ENCODE data around the gene MXD4.
"Not testable (repeated sequence)": the region's sequence is repeated elsewhere in the genome, so short reads cannot be mapped to it uniquely, and the experiment has no call there.

The MXD4 gene

GRCh38 chr4:2281575-2282343, 19.9 kb upstream of the MXD4 start:
- DNase-seq (ENCODE audit: low spot score) = peak; percentile 75
- TF ChIP-seq CTCF (IDR thresholded peaks at IDR 0.05; ENCODE audit: extremely low read depth, insufficient read depth, missing control alignments) = peak; percentile 20
- in situ Hi-C loops (cut with MboI; ENCODE audit: low pct_unique_long_range_greater_than_20kb, low sequenced_read_pairs, unreplicated experiment) = no loop called here

GRCh38 chr4:2280531-2281300, 18.8 kb upstream of the MXD4 start:
- TF ChIP-seq CTCF (IDR thresholded peaks at IDR 0.05; ENCODE audit: extremely low read depth, insufficient read depth, missing control alignments) = no peak
- in situ Hi-C loops (cut with MboI; ENCODE audit: low pct_unique_long_range_greater_than_20kb, low sequenced_read_pairs, unreplicated experiment) = no loop called here
- no peak for DNase-seq (ENCODE audit: low spot score)

- no peak for DNase-seq (ENCODE audit: low spot score)
- no peak for TF ChIP-seq CTCF (IDR thresholded peaks at IDR 0.05; ENCODE audit: extremely low read depth, insufficient read depth, missing control alignments)
- in situ Hi-C loops (cut with MboI; ENCODE audit: low pct_unique_long_range_greater_than_20kb, low sequenced_read_pairs, unreplicated experiment) = no loop called here
These were observed 16.0 kb upstream of the MXD4 start for GRCh38 chr4:2277956-2278355.

- no peak for TF ChIP-seq CTCF (IDR thresholded peaks at IDR 0.05; ENCODE audit: extremely low read depth, insufficient read depth, missing control alignments)
- in situ Hi-C loops (cut with MboI; ENCODE audit: low pct_unique_long_range_greater_than_20kb, low sequenced_read_pairs, unreplicated experiment) = no loop called here
- DNase-seq (ENCODE audit: low spot score) = no peak
These were observed 14.8 kb upstream of the MXD4 start for GRCh38 chr4:2276581-2277325.

- in situ Hi-C loops (cut with MboI; ENCODE audit: low pct_unique_long_range_greater_than_20kb, low sequenced_read_pairs, unreplicated experiment) = no loop called here
- no peak for TF ChIP-seq CTCF (IDR thresholded peaks at IDR 0.05; ENCODE audit: extremely low read depth, insufficient read depth, missing control alignments)
- DNase-seq (ENCODE audit: low spot score) = no peak
These were observed 13.8 kb upstream of the MXD4 start for GRCh38 chr4:2275546-2276251.

- in situ Hi-C loops (cut with MboI; ENCODE audit: low pct_unique_long_range_greater_than_20kb, low sequenced_read_pairs, unreplicated experiment); DNase-seq (ENCODE audit: low spot score): not testable (repeated sequence)
These were observed 13.1 kb upstream of the MXD4 start for GRCh38 chr4:2275044-2275397.

Measured in GM13977 (cell line).